Fibroblast of lung (primary cell): ENCODE data around the gene TERB1.

ENCODE experiments used
- CTCF ChIP-seq, 2 donors: IDR thresholded peaks in 1 of 2; conservative IDR thresholded peaks in 1 of 2; 1 replicate in 1 of 2; 2 replicates in 1 of 2; pipeline ENCODE4 v1.5.1; 2011 to 2012; ENCODE audit warnings: low read length in 2 of 2, control low read depth in 1 of 2, inconsistent platforms in 1 of 2, low read depth in 1 of 2, mild to moderate bottlenecking in 1 of 2
- EZH2 ChIP-seq: IDR thresholded peaks from 2 replicates; pipeline ENCODE4 v1.5.1; 2012; ENCODE audit warnings: low read length, control low read depth, mild to moderate bottlenecking; ENCODE audit errors: missing control alignments

- TF ChIP-seq EZH2 (no peak), CTCF (conservative IDR thresholded peaks at IDR 0.05 in 1 of 2, IDR thresholded peaks at IDR 0.05 in 1 of 2; ENCODE audit: low read depth in 1 of 2, low read length in 2 of 2) (no peak)
These were observed 41.4 kb upstream of the TERB1 start for GRCh38 chr16:66842765-66843164.
